Peyer's patch (tissue), 4 donors: ENCODE results near the gene CCDC183.
"Not testable (repeated sequence)": the region's sequence is repeated elsewhere in the genome, so short reads cannot be mapped to it uniquely, and the experiment has no call there.

Experiments
- CTCF ChIP-seq, 6 experiments: fragments of 450-650 bp in 4 of 6; fragments of 200-600 bp in 2 of 6; sonication (generic) in 1 of 6; IDR thresholded peaks; one replicate each; pipeline ENCODE4 v1.5.1; 2017 to 2019; ENCODE audit warnings: antibody characterized with exemption in 6 of 6, mild to moderate bottlenecking in 3 of 6, moderate library complexity in 1 of 6
- POLR2A ChIP-seq, 2 donors: fragments of 450-650 bp; IDR thresholded peaks; one replicate each; pipeline ENCODE4 v1.5.1; 2017; ENCODE audit warnings: antibody characterized with exemption in 2 of 2, mild to moderate bottlenecking in 2 of 2, moderate library complexity in 2 of 2

- TF ChIP-seq CTCF, POLR2A (IDR thresholded peaks at IDR 0.05): not testable (repeated sequence)
Observed at GRCh38 chr9:136765745-136766409, 30.3 kb upstream of the CCDC183 start.
